Hepatocyte (in vitro differentiated cells): Measurements from ENCODE around the gene TRABD2A. TPM values are rescaled to one million over a fixed set of nuclear protein-coding genes. Genes with fewer than 3 reads are reported as not detected.

Experiments
- DNase-seq: peaks from one replicate; pipeline ENCODE4 v3.0.0-alpha.2; 2016; ENCODE audit warnings: low spot score
- H2AFZ ChIP-seq: fragments of 200-600 bp; sonication (generic); 2 replicates; pipeline ENCODE4 v1.6.0; 2016; ENCODE audit warnings: antibody characterized with exemption, mild to moderate bottlenecking
- H3K27ac ChIP-seq: fragments of 200-600 bp; sonication (generic); 2 replicates; pipeline ENCODE4 v1.5.1; 2016; ENCODE audit warnings: mild to moderate bottlenecking
- H3K27me3 ChIP-seq: fragments of 200-600 bp; sonication (generic); 2 replicates; pipeline ENCODE4 v1.6.1; 2016
- H3K36me3 ChIP-seq: fragments of 200-600 bp; sonication (generic); replicated peaks from 2 replicates; pipeline ENCODE4 v1.5.1; 2016; ENCODE audit warnings: low read depth; ENCODE audit not compliant: insufficient read depth
- H3K4me1 ChIP-seq: fragments of 200-600 bp; sonication (generic); 2 replicates; pipeline ENCODE4 v1.5.1; 2016; ENCODE audit warnings: mild to moderate bottlenecking, moderate library complexity; ENCODE audit not compliant: insufficient read depth
- H3K4me2 ChIP-seq: fragments of 200-600 bp; sonication (generic); 2 replicates; pipeline ENCODE4 v1.6.0; 2016
- H3K4me3 ChIP-seq: fragments of 200-600 bp; sonication (generic); 2 replicates; pipeline ENCODE4 v1.5.1; 2016; ENCODE audit warnings: mild to moderate bottlenecking
- H3K79me2 ChIP-seq: fragments of 200-600 bp; sonication (generic); 2 replicates; pipeline ENCODE4 v1.6.0; 2017; ENCODE audit warnings: mild to moderate bottlenecking
- H3K9me2 ChIP-seq: fragments of 200-600 bp; sonication (generic); replicated peaks from 2 replicates; pipeline ENCODE4 v1.6.0; 2017; ENCODE audit warnings: mild to moderate bottlenecking; ENCODE audit not compliant: insufficient read depth
- H3K9me3 ChIP-seq: fragments of 200-600 bp; sonication (generic); 2 replicates; pipeline ENCODE4 v1.5.1; 2016; ENCODE audit warnings: low read depth, mild to moderate bottlenecking
- H4K20me1 ChIP-seq: fragments of 200-600 bp; sonication (generic); 2 replicates; pipeline ENCODE4 v1.6.0; 2016; ENCODE audit warnings: mild to moderate bottlenecking; ENCODE audit not compliant: insufficient read depth, poor library complexity, severe bottlenecking
- EZH2 ChIP-seq: fragments of 200-600 bp; sonication (generic); IDR thresholded peaks from 2 replicates; pipeline ENCODE4 v1.6.1; 2016; ENCODE audit warnings: antibody characterized with exemption, mild to moderate bottlenecking, borderline replicate concordance
- EZH2phosphoT487 ChIP-seq: fragments of 200-600 bp; sonication (generic); IDR thresholded peaks from one replicate; pipeline ENCODE4 v1.6.1; 2018; ENCODE audit warnings: antibody characterized with exemption, mild to moderate bottlenecking, low read depth, moderate library complexity; ENCODE audit not compliant: unreplicated experiment, severe bottlenecking
- WGBS: methylation state at CpG from one replicate; pipeline ENCODE4 v1.1.6; 2016; ENCODE audit warnings: low lambda C conversion rate; ENCODE audit errors: missing lambda C conversion rate; 5-methylcytosine and 5-hydroxymethylcytosine counted together
- polyA plus RNA-seq: library from polyadenylated mRNA; unstranded; fragments of >200 nt; fragmentation: Nextera tagmentation; extraction: Ambion mirVana; gene quantifications from 2 replicates; pipeline ENCODE4 v1.2.1, GENCODE V29; 2016
- total RNA-seq: library from RNA; depleted of rRNA; stranded (reverse); fragments of >200 nt; gene quantifications from 2 replicates; pipeline ENCODE4 v1.2.3, GENCODE V29; 2014
- TF ChIP-seq, protein P1 (sequence below): fragments of 200-600 bp; sonication (generic); IDR thresholded peaks from 2 replicates; pipeline ENCODE4 v1.5.1; 2016; ENCODE audit warnings: antibody characterized with exemption, mild to moderate bottlenecking; ENCODE audit not compliant: poor library complexity

TRABD2A gene
- total and polyA plus RNA-seq, 2 experiments from 2014 or later: 2.2 to 2.9 TPM

- Histone ChIP-seq H3K79me2 (no peaks in the 10 kb centered on the region), H3K36me3 (no peaks in the 10 kb centered on the region), H3K27me3 (peaks cover 4% of the 10 kb centered on the region), H3K4me2 (no peak overlapping the region), H3K9me2 (no peaks in the 10 kb centered on the region), H4K20me1 (no peaks in the 10 kb centered on the region), H3K9me3 (no peaks in the 10 kb centered on the region), H3K4me1 (peaks cover 14% of the 10 kb centered on the region), H3K27ac (no peak overlapping the region), H2AFZ (no peak overlapping the region), H3K4me3 (no peak overlapping the region)
- WGBS: 91% methylated on average over 6 of the region's 6 CpGs
- no peak for DNase-seq
- no peak for TF ChIP-seq EZH2phosphoT487
- TF ChIP-seq, protein P1, sequence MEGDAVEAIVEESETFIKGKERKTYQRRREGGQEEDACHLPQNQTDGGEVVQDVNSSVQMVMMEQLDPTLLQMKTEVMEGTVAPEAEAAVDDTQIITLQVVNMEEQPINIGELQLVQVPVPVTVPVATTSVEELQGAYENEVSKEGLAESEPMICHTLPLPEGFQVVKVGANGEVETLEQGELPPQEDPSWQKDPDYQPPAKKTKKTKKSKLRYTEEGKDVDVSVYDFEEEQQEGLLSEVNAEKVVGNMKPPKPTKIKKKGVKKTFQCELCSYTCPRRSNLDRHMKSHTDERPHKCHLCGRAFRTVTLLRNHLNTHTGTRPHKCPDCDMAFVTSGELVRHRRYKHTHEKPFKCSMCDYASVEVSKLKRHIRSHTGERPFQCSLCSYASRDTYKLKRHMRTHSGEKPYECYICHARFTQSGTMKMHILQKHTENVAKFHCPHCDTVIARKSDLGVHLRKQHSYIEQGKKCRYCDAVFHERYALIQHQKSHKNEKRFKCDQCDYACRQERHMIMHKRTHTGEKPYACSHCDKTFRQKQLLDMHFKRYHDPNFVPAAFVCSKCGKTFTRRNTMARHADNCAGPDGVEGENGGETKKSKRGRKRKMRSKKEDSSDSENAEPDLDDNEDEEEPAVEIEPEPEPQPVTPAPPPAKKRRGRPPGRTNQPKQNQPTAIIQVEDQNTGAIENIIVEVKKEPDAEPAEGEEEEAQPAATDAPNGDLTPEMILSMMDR: no peak
- TF ChIP-seq EZH2: no peak
These were observed 5.9 kb upstream of the TRABD2A start for GRCh38 chr2:84886791-84887190.

- H3K79me2 ChIP-seq: no peaks in the 10 kb centered on the region
- no peaks in the 10 kb centered on the region for H3K36me3 ChIP-seq
- WGBS: 86% methylated on average over 2 of the region's 2 CpGs
- no peaks in the 10 kb centered on the region for H3K9me2 ChIP-seq
- TF ChIP-seq EZH2phosphoT487 (no peak), EZH2 (no peak)
- TF ChIP-seq, protein P1: no peak
- no peak for DNase-seq
- H3K27me3 ChIP-seq: peaks cover 19% of the 10 kb centered on the region
- no peak overlapping the region for H3K4me3 ChIP-seq
- no peaks in the 10 kb centered on the region for H4K20me1 ChIP-seq
- no peak overlapping the region for H3K27ac ChIP-seq
- H3K4me1 ChIP-seq: peaks cover 21% of the 10 kb centered on the region
- H3K9me3 ChIP-seq: no peaks in the 10 kb centered on the region
- H3K4me2 ChIP-seq: no peak overlapping the region
- H2AFZ ChIP-seq: no peak overlapping the region
These were observed 4.2 kb upstream of the TRABD2A start for GRCh38 chr2:84885111-84885510.

DNA sequence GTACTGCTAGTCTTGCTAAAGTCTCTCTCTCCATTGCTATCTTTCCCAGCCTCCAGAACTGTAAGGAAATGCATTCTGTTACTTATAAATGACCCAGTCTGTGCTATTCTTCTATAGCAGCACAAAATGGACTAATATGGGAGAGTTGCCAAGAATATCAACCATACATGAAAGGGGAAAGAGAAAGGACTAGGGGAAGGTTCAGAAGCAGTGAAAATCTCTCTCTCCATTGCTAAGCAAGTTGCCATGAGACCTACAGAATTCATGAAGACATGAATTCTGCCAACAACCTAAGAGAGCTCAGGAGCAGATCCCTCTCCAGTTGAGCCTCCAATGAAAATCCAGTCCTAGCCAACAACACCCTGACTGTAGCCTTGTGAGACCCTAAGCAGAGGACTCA, 3.6 kb upstream of the TRABD2A start:
- H3K4me1 ChIP-seq: peaks cover 25% of the 10 kb centered on the region
- TF ChIP-seq EZH2phosphoT487 (no peak), EZH2 (no peak)
- TF ChIP-seq, protein P1: no peak
- no peak overlapping the region for H2AFZ ChIP-seq
- no peaks in the 10 kb centered on the region for H4K20me1 ChIP-seq
- H3K36me3 ChIP-seq: no peaks in the 10 kb centered on the region
- H3K27me3 ChIP-seq: peaks cover 24% of the 10 kb centered on the region
- no peak for DNase-seq
- H3K9me3 ChIP-seq: no peaks in the 10 kb centered on the region
- H3K9me2 ChIP-seq: no peaks in the 10 kb centered on the region
- no peaks in the 10 kb centered on the region for H3K79me2 ChIP-seq
- no peak overlapping the region for H3K27ac ChIP-seq
- no peak overlapping the region for H3K4me2 ChIP-seq
- no peak overlapping the region for H3K4me3 ChIP-seq
